Epithelial cell of proximal tubule (primary cell): ENCODE data around the gene CNGA2. TPM values are rescaled to one million over a fixed set of nuclear protein-coding genes. Genes with fewer than 3 reads are reported as not detected.

Source experiments
- DNase-seq: peaks from one replicate; pipeline ENCODE4 v3.0.0-alpha.2; 2011; ENCODE audit warnings: low read depth
- H3K4me3 ChIP-seq: 2 replicates; pipeline ENCODE4 v1.5.1; 2011; ENCODE audit warnings: low read depth, mild to moderate bottlenecking, low read length
- total RNA-seq: library from RNA; depleted of rRNA; stranded (reverse); fragments of >200 nt; gene quantifications from 2 replicates; pipeline ENCODE4 v1.2.3, GENCODE V29; 2015
- TF ChIP-seq, protein P1 (sequence below): conservative IDR thresholded peaks from 2 replicates; pipeline ENCODE4 v1.5.1; 2012; ENCODE audit warnings: low read depth, mild to moderate bottlenecking, low read length

Gene CNGA2
- total RNA-seq, 1 donor from 2014 or later, result not detected

DNA sequence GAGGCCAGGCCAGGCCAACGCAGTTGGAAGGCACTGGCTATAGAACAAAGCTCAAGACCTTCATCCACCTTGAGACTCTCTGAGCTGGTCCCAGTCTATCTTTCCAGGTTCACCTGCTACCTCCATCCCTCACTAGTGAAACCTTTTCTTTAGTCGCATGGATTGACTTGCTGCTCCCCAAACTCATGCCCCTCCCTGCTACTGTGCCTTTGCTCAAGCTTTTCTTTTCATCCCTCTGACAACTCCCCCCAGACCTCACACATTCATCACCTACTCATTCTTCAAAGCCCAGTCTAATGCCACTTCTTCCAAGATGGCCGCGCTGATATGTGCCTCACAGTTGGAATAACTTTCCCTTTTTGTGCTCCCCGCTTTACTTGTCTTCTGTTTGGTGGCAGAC lies 58.0 kb downstream of the CNGA2 start:
- TF ChIP-seq, protein P1, sequence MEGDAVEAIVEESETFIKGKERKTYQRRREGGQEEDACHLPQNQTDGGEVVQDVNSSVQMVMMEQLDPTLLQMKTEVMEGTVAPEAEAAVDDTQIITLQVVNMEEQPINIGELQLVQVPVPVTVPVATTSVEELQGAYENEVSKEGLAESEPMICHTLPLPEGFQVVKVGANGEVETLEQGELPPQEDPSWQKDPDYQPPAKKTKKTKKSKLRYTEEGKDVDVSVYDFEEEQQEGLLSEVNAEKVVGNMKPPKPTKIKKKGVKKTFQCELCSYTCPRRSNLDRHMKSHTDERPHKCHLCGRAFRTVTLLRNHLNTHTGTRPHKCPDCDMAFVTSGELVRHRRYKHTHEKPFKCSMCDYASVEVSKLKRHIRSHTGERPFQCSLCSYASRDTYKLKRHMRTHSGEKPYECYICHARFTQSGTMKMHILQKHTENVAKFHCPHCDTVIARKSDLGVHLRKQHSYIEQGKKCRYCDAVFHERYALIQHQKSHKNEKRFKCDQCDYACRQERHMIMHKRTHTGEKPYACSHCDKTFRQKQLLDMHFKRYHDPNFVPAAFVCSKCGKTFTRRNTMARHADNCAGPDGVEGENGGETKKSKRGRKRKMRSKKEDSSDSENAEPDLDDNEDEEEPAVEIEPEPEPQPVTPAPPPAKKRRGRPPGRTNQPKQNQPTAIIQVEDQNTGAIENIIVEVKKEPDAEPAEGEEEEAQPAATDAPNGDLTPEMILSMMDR, result no peak
- no peak for DNase-seq
- H3K4me3 ChIP-seq, result no peak overlapping the region

DNA sequence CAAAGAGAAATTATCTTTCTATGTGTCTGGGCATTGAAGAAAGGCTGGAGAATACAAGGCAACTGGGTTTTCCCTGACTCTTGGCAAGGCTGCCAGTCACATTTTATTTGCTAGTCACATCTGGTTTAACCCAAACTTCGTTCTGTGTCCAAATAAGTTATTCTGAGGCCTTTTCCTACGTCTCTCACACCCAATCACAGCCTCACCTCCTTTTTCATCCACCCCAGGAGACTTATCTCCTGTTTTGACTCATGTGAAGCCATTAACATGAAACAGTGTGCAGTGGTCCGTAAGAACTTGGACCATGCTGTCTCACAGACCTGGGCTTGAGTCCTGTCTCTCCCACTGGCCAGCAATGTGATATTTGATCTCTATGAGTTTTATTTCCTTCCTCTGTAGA lies 59.3 kb downstream of the CNGA2 start:
- H3K4me3 ChIP-seq, result no peak overlapping the region
- TF ChIP-seq, protein P1, result no peak
- DNase-seq, result no peak

Other genes with a start within 250 kb of the CNGA2 start
- gene PASD1, start 171.1 kb upstream of the CNGA2 start, total RNA-seq, result not detected in 2 replicates
- gene PRRG3, start 39.3 kb upstream of the CNGA2 start, total RNA-seq, result not detected in 2 replicates
- gene FATE1, start 18.7 kb upstream of the CNGA2 start, total RNA-seq, result not detected in 2 replicates
- not detected in 2 replicates for gene MAGEA4, start 178.1 kb downstream of the CNGA2 start, total RNA-seq
- 2.5 and 4.8 TPM in 2 replicates for gene GABRE, start 239.9 kb downstream of the CNGA2 start, total RNA-seq